HG03159 (cell line): ENCODE measurements around the gene CLIC6.

ENCODE experiments used
- ATAC-seq: cut with Tn5 transposase; IDR thresholded peaks from one replicate; pipeline ENCODE4 v1.9.1; 2021; ENCODE audit warnings: mild to moderate bottlenecking, moderate library complexity; ENCODE audit not compliant: unreplicated experiment

Gene CLIC6

DNA sequence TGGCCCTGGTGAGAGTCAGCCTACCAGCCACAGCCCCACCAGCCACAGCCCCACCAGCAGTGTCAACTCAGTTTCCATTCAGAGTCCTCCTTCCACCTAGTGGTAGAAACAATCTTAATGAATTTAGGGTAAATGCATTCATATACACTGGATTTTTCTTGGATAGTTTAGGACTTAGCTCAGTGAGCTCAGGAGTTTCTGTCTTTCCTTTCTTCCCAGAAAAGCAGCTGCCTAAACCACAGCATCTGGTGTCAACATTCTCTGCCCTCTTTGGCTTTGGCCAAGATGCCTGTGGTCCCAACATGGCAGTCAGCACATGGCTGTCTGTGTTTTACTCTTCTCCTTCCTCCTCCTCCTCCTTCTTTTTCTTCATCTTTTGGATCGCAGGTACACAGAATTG, 94.0 kb downstream of the CLIC6 start:
- ATAC-seq: no peak

DNA sequence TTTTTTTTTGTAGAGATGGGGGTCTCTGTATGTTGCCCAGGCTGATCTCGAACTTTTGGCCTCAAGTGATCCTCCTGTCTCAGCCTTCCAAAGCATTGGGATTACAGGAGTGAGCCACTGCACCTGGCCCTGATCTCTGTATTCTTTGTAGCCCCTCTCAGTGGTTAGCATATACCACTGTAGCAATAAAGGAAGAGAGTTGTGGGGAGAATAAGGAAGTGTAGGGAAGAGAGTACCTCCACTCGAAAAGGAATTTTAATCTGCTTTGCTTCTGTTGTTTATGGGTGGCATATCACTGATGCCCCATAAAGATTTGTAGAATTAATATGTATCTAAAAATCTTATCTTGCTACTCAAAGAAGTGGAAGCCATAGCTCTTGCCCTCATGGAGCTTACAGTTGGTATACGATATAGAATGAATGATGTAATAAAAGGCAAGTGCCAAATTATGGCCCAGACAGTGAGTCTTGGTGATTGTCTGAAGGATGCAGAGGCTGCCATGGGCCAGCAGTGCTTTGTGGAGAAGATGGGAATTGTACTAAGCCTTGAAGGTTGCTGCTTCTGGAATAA, 96.0 kb downstream of the CLIC6 start:
- ATAC-seq: no peak

DNA sequence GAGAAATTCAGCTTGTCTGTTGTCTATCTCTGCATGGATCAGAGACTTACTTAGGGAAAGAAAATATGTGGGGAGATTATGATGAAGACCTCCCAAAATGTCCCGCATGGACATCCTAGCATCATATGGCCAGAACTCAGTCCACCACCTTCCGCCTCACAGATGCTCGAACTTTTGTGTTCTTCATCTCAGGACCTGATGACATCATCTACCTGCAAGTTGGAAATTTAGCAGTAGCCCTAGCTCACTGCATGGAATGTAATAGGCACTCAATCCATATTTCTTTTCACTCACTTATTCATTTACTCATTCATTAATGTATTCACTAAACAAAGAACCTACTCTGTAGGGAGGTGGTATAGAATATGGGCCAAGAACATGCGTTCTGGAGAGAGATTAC, 96.8 kb downstream of the CLIC6 start:
- no peak for ATAC-seq

DNA sequence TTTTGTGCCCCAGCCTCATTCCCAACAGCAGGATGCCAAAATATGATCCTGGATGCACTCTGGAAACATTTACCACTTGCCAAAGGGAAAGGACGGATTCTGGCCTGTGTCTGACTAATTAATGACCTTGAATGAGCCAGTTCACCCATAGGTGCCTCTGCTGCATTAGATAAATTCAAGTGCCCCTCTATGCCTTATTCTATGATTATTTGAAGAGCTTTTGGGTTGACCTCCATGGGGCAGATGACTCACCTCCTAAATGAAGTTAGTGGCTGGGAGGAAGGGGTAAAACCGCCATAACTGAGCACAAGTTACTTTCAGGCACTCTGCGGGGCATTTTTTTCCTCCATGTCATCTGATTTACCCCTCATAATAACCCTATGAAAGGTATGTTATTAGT, 98.1 kb downstream of the CLIC6 start:
- ATAC-seq: no peak
